ENCODE measurements around the gene PIANP. TPM values are rescaled to one million over a fixed set of nuclear protein-coding genes. Genes with fewer than 3 reads are reported as not detected.

The PIANP gene
- total RNA-seq, 1 experiment from 2014 or later, result not detected

DNA sequence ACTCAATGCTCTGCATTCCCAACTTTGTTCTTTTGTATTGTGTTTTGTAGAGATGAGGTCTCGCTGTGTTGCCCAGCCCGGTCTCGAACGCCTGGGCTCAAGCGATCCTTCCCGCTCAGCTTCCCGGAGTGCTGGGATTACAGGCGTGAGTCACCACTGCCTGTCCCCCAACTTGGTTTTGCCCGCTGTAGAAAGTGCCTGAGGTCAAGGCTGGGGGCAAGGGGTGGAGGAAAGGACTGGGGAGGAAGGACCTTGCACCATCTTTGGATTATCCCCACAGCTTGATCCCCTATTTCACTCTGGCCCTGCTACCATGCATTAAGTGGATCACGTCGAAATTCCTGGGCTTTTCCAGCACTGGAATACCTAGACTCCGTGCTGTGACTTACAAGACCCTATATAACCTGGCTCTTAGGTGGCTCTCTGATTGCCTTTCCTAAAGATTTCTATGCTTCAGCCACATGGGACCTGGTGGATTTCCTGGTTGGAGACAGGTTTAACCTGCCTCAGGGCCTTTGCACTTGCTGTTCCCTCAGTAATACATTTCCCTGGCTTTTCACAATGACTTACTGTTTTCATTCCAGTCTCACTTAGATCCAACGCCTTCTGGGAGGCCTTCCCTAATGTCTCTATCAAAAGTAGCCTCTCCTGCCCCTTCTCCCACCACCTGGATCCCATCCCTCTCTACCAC is 608 bp upstream of the PIANP start:
- ChIA-PET POLR2A (no interaction called here), CTCF (no interaction called here), RAD21 (ENCODE audit: low non-redundant PET in 1 of 2, low total read pairs in 2 of 2, uncharacterized antibody in 2 of 2, unreplicated experiment in 2 of 2) (no interaction called here)
- peaks cover 0 to 9% of the 10 kb centered on the region in 2 experiments; a peak in 2 of 4 replicates for H3K4me1 ChIP-seq (ENCODE audit: control insufficient read depth in 1 of 2, insufficient read depth in 2 of 2, low read length in 2 of 2)
- H3K4me2 ChIP-seq (ENCODE audit: low read length), result no peak overlapping the region
- H3K27me3 ChIP-seq (ENCODE audit: insufficient read depth, low read length), result no peaks in the 10 kb centered on the region
- H4K20me1 ChIP-seq (ENCODE audit: insufficient read depth), result no peaks in the 10 kb centered on the region
- no peaks in the 10 kb centered on the region for H3K9me2 ChIP-seq (ENCODE audit: insufficient read depth)
- no peak overlapping the region for H3K27ac ChIP-seq (ENCODE audit: low read depth, low read length)
- DNase-seq (ENCODE audit: low read depth, low spot score) (no peak), ATAC-seq (no peak)
- intact Hi-C loops (cut with micrococcal nuclease), result no loop called here
- no peaks in the 10 kb centered on the region for H3K9me3 ChIP-seq (ENCODE audit: control insufficient read depth in 1 of 2, insufficient read depth in 1 of 2, low read depth in 1 of 2, low read length in 2 of 2)
- TF ChIP-seq POLR2AphosphoS5 (IDR thresholded peaks at IDR 0.05; ENCODE audit: low read depth, low read length) (no peak), EZH2 (IDR thresholded peaks at IDR 0.05) (no peak), ZFX (IDR thresholded peaks at IDR 0.05) (no peak), TCF7L2 (IDR thresholded peaks at IDR 0.05; ENCODE audit: borderline replicate concordance, extremely low read depth, insufficient read depth, insufficient read length) (no peak), JUND (IDR thresholded peaks at IDR 0.05) (no peak)
- TF ChIP-seq, protein P1, sequence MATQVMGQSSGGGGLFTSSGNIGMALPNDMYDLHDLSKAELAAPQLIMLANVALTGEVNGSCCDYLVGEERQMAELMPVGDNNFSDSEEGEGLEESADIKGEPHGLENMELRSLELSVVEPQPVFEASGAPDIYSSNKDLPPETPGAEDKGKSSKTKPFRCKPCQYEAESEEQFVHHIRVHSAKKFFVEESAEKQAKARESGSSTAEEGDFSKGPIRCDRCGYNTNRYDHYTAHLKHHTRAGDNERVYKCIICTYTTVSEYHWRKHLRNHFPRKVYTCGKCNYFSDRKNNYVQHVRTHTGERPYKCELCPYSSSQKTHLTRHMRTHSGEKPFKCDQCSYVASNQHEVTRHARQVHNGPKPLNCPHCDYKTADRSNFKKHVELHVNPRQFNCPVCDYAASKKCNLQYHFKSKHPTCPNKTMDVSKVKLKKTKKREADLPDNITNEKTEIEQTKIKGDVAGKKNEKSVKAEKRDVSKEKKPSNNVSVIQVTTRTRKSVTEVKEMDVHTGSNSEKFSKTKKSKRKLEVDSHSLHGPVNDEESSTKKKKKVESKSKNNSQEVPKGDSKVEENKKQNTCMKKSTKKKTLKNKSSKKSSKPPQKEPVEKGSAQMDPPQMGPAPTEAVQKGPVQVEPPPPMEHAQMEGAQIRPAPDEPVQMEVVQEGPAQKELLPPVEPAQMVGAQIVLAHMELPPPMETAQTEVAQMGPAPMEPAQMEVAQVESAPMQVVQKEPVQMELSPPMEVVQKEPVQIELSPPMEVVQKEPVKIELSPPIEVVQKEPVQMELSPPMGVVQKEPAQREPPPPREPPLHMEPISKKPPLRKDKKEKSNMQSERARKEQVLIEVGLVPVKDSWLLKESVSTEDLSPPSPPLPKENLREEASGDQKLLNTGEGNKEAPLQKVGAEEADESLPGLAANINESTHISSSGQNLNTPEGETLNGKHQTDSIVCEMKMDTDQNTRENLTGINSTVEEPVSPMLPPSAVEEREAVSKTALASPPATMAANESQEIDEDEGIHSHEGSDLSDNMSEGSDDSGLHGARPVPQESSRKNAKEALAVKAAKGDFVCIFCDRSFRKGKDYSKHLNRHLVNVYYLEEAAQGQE (IDR thresholded peaks at IDR 0.05; ENCODE audit: low read depth), result no peak
- TF ChIP-seq, protein P2, sequence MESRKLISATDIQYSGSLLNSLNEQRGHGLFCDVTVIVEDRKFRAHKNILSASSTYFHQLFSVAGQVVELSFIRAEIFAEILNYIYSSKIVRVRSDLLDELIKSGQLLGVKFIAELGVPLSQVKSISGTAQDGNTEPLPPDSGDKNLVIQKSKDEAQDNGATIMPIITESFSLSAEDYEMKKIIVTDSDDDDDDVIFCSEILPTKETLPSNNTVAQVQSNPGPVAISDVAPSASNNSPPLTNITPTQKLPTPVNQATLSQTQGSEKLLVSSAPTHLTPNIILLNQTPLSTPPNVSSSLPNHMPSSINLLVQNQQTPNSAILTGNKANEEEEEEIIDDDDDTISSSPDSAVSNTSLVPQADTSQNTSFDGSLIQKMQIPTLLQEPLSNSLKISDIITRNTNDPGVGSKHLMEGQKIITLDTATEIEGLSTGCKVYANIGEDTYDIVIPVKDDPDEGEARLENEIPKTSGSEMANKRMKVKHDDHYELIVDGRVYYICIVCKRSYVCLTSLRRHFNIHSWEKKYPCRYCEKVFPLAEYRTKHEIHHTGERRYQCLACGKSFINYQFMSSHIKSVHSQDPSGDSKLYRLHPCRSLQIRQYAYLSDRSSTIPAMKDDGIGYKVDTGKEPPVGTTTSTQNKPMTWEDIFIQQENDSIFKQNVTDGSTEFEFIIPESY (IDR thresholded peaks at IDR 0.05; ENCODE audit: extremely low read depth, insufficient replicate concordance, low read length), result no peak
- no peak overlapping the region for H3K9ac ChIP-seq (ENCODE audit: low read length)
- H3K4me3 ChIP-seq (replicated peaks in 1 of 2; ENCODE audit: low read depth in 1 of 2, low read length in 2 of 2), result no peak overlapping the region
- BruUV-seq (replicated peaks), result no TSS peak
- no peak overlapping the region for H2AFZ ChIP-seq (ENCODE audit: low read depth, low read length, poor library complexity, severe bottlenecking)
- no peaks in the 10 kb centered on the region for H3K79me2 ChIP-seq (ENCODE audit: insufficient read depth, low read length)
- H3K36me3 ChIP-seq (ENCODE audit: control insufficient read depth in 1 of 2, insufficient read depth in 2 of 2, low read length in 2 of 2), result no peaks in the 10 kb centered on the region
